Stomach smooth muscle (tissue), 2 donors: ENCODE data around the gene GID8.

Experiments used
- H3K27ac ChIP-seq: one replicate; pipeline ENCODE4 v1.7.0; 2013; ENCODE audit warnings: mild to moderate bottlenecking, low read length, inconsistent platforms
- H3K27me3 ChIP-seq, 2 donors: one replicate each; pipeline ENCODE4 v1.7.0; 2013; ENCODE audit warnings: low read length in 2 of 2; ENCODE audit not compliant: insufficient read depth in 2 of 2, control insufficient read depth in 1 of 2
- H3K36me3 ChIP-seq, 2 donors: one replicate each; pipeline ENCODE4 v1.7.0; 2013; ENCODE audit warnings: low read length in 2 of 2; ENCODE audit not compliant: control insufficient read depth in 2 of 2, insufficient read depth in 2 of 2
- H3K4me1 ChIP-seq: one replicate; pipeline ENCODE4 v1.7.0; 2013; ENCODE audit warnings: low read length; ENCODE audit not compliant: control insufficient read depth, insufficient read depth
- H3K4me3 ChIP-seq, 2 donors: one replicate each; pipeline ENCODE4 v1.7.0; 2013; ENCODE audit warnings: low read length in 2 of 2
- H3K9ac ChIP-seq, 2 donors: one replicate each; pipeline ENCODE4 v1.7.0; 2013; ENCODE audit warnings: low read length in 2 of 2, mild to moderate bottlenecking in 1 of 2
- H3K9me3 ChIP-seq, 2 donors: one replicate each; pipeline ENCODE4 v1.7.0; 2013; ENCODE audit warnings: low read length in 2 of 2; ENCODE audit not compliant: control insufficient read depth in 2 of 2
- donor health status: healthy.
- donor health status: Pancreatic carcinoma.

GID8 gene

GRCh38 chr20:62938105-62938888, at the start of gene GID8:
TSS of gene GID8 (plus strand) at chr20:62938147. CDS start at chr20:62941503, 3,356 bp downstream.
- Histone ChIP-seq H3K4me1 (peaks cover 47% of the 10 kb centered on the region), H3K27ac (peak within 1 kb of the TSS; percentile 88), H3K36me3 (peaks cover 9 to 19% of the 10 kb centered on the region in 2 donors), H3K4me3 (peak within 1 kb of the TSS; percentile 94 to 97), H3K9me3 (no peaks in the 10 kb centered on the region), H3K9ac (peak within 1 kb of the TSS; percentile 93 to 95), H3K27me3 (no peaks in the 10 kb centered on the region)

- no peak overlapping the region for H3K4me3 ChIP-seq
- H3K27ac ChIP-seq, result peak overlapping the region; percentile 46
- H3K36me3 ChIP-seq, result peaks cover 56 to 57% of the 10 kb centered on the region in 2 donors
- no peak overlapping the region for H3K9ac ChIP-seq
- no peaks in the 10 kb centered on the region for H3K9me3 ChIP-seq
- H3K4me1 ChIP-seq, result peaks cover 12% of the 10 kb centered on the region
- no peaks in the 10 kb centered on the region for H3K27me3 ChIP-seq
Measured at GRCh38 chr20:62888406-62888805, 49.5 kb upstream of the GID8 start.

- no peak overlapping the region for H3K27ac ChIP-seq
Measured at GRCh38 chr20:62888910-62889309, 49.0 kb upstream of the GID8 start.

DNA sequence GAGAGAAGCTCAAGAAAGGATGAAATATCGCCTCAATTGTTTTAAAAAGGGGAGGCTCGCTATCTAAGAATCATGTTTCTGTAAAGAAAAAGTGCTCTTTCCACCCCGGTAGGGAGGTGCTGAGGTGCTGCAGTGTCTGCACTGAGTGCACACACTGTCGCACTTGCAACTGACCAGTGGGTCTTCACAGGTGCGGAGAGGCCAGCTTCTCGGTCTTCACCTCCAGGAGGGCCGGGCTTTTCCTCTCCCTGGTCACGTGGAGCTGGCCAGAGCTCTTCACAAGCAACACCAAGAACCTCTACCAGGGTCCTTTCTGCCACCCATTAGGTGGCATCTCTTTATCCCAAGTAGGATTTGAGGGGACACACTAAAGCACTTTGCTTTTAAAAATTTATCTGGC, 48.5 kb upstream of the GID8 start:
- Histone ChIP-seq H3K9me3 (no peaks in the 10 kb centered on the region), H3K4me1 (peaks cover 12% of the 10 kb centered on the region), H3K27me3 (no peaks in the 10 kb centered on the region), H3K27ac (no peak overlapping the region), H3K36me3 (peaks cover 66 to 67% of the 10 kb centered on the region in 2 donors), H3K9ac (no peak overlapping the region), H3K4me3 (no peak overlapping the region)

More at GRCh38 chr20:62888910-62889309, 49.0 kb upstream of the GID8 start:
- Histone ChIP-seq H3K36me3 (peaks cover 61 to 62% of the 10 kb centered on the region in 2 donors), H3K4me1 (peaks cover 12% of the 10 kb centered on the region), H3K27me3 (no peaks in the 10 kb centered on the region), H3K4me3 (no peak overlapping the region), H3K9me3 (no peaks in the 10 kb centered on the region), H3K9ac (no peak overlapping the region)

- no peaks in the 10 kb centered on the region for H3K9me3 ChIP-seq
- no peak overlapping the region for H3K27ac ChIP-seq
- peaks cover 68 to 71% of the 10 kb centered on the region in 2 donors for H3K36me3 ChIP-seq
- H3K9ac ChIP-seq, result no peak overlapping the region
- no peaks in the 10 kb centered on the region for H3K27me3 ChIP-seq
- no peak overlapping the region for H3K4me3 ChIP-seq
- peaks cover 12% of the 10 kb centered on the region for H3K4me1 ChIP-seq
Measured at GRCh38 chr20:62889871-62890270, 48.1 kb upstream of the GID8 start.

DNA sequence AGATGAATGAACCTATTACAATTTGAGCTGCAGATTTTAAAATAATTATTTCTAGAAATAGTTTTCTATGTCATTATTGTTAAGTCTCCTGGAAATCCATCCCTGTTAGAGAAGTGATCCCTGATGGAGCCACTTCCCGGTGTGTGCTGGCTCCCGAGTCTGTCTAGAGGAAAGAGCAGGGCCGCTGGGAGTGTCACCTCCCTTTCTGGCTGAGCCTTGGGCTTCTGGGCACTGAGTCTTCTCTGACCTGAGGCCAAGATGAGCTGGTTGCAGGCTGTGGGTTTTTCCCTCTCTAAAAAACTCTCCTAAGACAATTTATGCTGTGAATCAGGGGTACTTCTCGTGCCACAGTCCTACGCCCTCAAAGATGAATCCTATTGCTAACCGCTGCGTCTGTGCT, 47.5 kb upstream of the GID8 start:
- Histone ChIP-seq H3K9me3 (no peaks in the 10 kb centered on the region), H3K9ac (no peak overlapping the region), H3K27ac (no peak overlapping the region), H3K4me3 (no peak overlapping the region), H3K27me3 (no peaks in the 10 kb centered on the region), H3K36me3 (peaks cover 68 to 72% of the 10 kb centered on the region in 2 donors), H3K4me1 (peaks cover 12% of the 10 kb centered on the region)

GRCh38 chr20:62891111-62891510, 46.8 kb upstream of the GID8 start:
- Histone ChIP-seq H3K4me3 (no peak overlapping the region), H3K4me1 (peaks cover 12% of the 10 kb centered on the region), H3K9ac (no peak overlapping the region), H3K36me3 (peaks cover 75 to 78% of the 10 kb centered on the region in 2 donors), H3K27ac (no peak overlapping the region), H3K9me3 (no peaks in the 10 kb centered on the region), H3K27me3 (no peaks in the 10 kb centered on the region)

GRCh38 chr20:62892348-62893304, 45.3 kb upstream of the GID8 start:
- Histone ChIP-seq H3K4me1 (peaks cover 5% of the 10 kb centered on the region), H3K27me3 (no peaks in the 10 kb centered on the region), H3K9ac (no peak overlapping the region), H3K36me3 (peaks cover 73% of the 10 kb centered on the region in 2 donors), H3K9me3 (no peaks in the 10 kb centered on the region), H3K27ac (no peak overlapping the region), H3K4me3 (no peak overlapping the region)

GRCh38 chr20:62893700-62894099, 44.2 kb upstream of the GID8 start:
- Histone ChIP-seq H3K4me1 (peaks cover 8% of the 10 kb centered on the region), H3K4me3 (no peak overlapping the region), H3K27ac (no peak overlapping the region), H3K27me3 (no peaks in the 10 kb centered on the region), H3K9me3 (no peaks in the 10 kb centered on the region), H3K36me3 (peaks cover 64 to 67% of the 10 kb centered on the region in 2 donors), H3K9ac (no peak overlapping the region)

- H3K4me1 ChIP-seq, result peaks cover 13% of the 10 kb centered on the region
- no peaks in the 10 kb centered on the region for H3K9me3 ChIP-seq
- no peak overlapping the region for H3K27ac ChIP-seq
- peaks cover 58 to 61% of the 10 kb centered on the region in 2 donors for H3K36me3 ChIP-seq
- H3K27me3 ChIP-seq, result no peaks in the 10 kb centered on the region
- no peak overlapping the region for H3K9ac ChIP-seq
- no peak overlapping the region for H3K4me3 ChIP-seq
Measured at GRCh38 chr20:62894261-62894660, 43.7 kb upstream of the GID8 start.
